ENCODE measurements around the gene BCDIN3D. TPM values are rescaled to one million over a fixed set of nuclear protein-coding genes. Genes with fewer than 3 reads are reported as not detected.

The BCDIN3D gene
- total and polyA plus RNA-seq, 2 of the 8 experiments (the other 6 are each of a cell fraction or from before 2014, with no cell fraction given), result 1.6 to 2.4 TPM

DNA sequence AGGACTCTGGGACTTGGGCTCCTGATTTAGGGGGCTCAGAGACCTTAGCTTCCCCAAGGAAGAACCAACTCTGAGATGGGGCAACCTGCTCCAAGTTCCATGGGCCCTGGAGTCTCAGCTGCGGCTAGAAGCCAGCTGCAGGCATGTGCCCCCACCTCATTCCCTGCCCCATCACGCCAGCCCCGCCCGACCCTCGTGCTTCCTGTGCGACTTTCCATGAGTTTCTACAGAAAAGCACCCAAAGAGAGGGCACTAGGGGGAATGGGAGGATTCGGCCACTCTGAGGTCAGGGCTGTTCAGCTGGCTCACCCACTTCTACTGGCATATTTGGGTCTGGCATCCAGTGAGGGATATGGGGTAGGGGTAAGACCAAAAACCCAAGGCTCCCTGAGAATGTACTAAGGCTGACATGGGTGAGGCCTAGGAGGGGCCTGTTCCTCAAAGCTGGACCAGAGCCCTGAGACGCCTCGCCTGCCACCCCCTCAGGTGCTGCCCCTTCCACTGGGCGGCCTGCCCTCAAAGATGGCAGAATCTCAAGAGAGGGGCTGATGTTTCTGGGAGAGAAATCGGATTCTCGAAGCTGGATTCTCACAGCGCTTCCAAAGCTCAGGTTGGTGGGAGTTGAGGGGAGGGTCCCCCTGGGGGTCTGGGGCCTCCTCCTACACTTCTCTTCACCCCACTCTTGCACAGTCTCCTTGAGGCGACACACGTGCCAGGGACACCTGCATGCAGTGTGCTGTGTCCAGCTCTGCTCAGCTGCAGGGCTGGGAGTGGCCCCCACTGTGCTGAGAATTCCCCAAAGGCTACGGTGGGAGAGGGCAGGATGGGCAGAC is 38.7 kb upstream of the BCDIN3D start:
- Histone ChIP-seq H3K79me1 (ENCODE audit: low read depth, low read length) (no peaks in the 10 kb centered on the region; the same call in 1 of the 2 replicates), H3K27me3 (replicated peaks in 1 of 4; ENCODE audit: control insufficient read depth in 3 of 4, extremely low read depth in 1 of 4, insufficient read depth in 3 of 4, low read length in 3 of 4) (no peaks in the 10 kb centered on the region; a peak in 1 of 7 replicates), H3K18ac (ENCODE audit: extremely low read depth, low read length) (no peak overlapping the region; the same call in 1 of the 2 replicates), H3K36me3 (ENCODE audit: control insufficient read depth in 2 of 4, insufficient read depth in 4 of 4, low read length in 3 of 4) (no peaks in the 10 kb centered on the region), H3K4me1 (replicated peaks in 1 of 4; ENCODE audit: control insufficient read depth in 3 of 4, insufficient read depth in 4 of 4, low read length in 3 of 4) (peaks cover 0 to 25% (median 13%) of the 10 kb centered on the region in 4 experiments; a peak in 6 of 7 replicates), H3K14ac (ENCODE audit: insufficient read length) (no peak overlapping the region), H3K4me2 (ENCODE audit: insufficient read depth in 1 of 2, low read depth in 2 of 2, low read length in 2 of 2) (0 out of 4 replicates have a peak overlapping the region, but pooled peaks of 1 of the 2 experiments have one; percentile 25), H2BK5ac (ENCODE audit: low read depth, low read length) (no peak overlapping the region), H3K23ac (ENCODE audit: insufficient read length) (no peak overlapping the region), H3K4me3 (ENCODE audit: extremely low read depth in 1 of 4, insufficient read depth in 2 of 4, low read depth in 3 of 4, low read length in 4 of 4) (no peak overlapping the region), H2AK5ac (ENCODE audit: low read depth, low read length) (no peak overlapping the region), H3K23me2 (ENCODE audit: low read depth, low read length) (peaks cover 3% of the 10 kb centered on the region; the same call in 1 of the 2 replicates), H4K8ac (ENCODE audit: extremely low read depth, insufficient read depth, low read length) (no peak overlapping the region), H2BK12ac (ENCODE audit: low read depth, low read length) (no peak overlapping the region; the same call in 1 of the 2 replicates), H3K9me3 (ENCODE audit: insufficient read depth in 2 of 2, low read depth in 1 of 2, low read length in 1 of 2) (peaks cover 0 to 7% of the 10 kb centered on the region in 2 experiments; a peak in 1 of 4 replicates), H3K9ac (replicated peaks in 1 of 4; ENCODE audit: extremely low read depth in 1 of 4, low read depth in 3 of 4, low read length in 3 of 4) (no peak overlapping the region), H4K20me1 (replicated peaks in 1 of 2; ENCODE audit: control insufficient read depth in 1 of 2, insufficient read depth in 2 of 2, low read length in 2 of 2) (peaks cover 0 to 15% of the 10 kb centered on the region in 2 experiments), H2BK120ac (replicated peaks; ENCODE audit: low read depth, low read length) (no peak overlapping the region), H2AFZ (ENCODE audit: low read length) (no peak overlapping the region), H3K4ac (replicated peaks; ENCODE audit: insufficient read length, low read depth, low read length) (no peak overlapping the region), H4K91ac (replicated peaks; ENCODE audit: insufficient read length, low read length) (no peak overlapping the region), H3K27ac (ENCODE audit: low read depth, low read length) (no peak overlapping the region), H2BK15ac (ENCODE audit: low read length) (no peak overlapping the region), H3K79me2 (ENCODE audit: control insufficient read depth in 1 of 2, insufficient read depth in 2 of 2, low read length in 2 of 2) (no peaks in the 10 kb centered on the region), H3K56ac (replicated peaks; ENCODE audit: insufficient read length, low read depth, low read length) (no peak overlapping the region), H4K5ac (ENCODE audit: insufficient read length, low read depth, low read length) (peak overlapping the region; percentile 51), H2BK20ac (ENCODE audit: low read length) (no peak overlapping the region)
- ChIA-PET POLR2A (ENCODE audit: partially characterized antibody) (interaction anchor here (0.6 to 2.8 kb wide), 2 partner anchors 9 to 113 kb away, joined by 3 to 8 read pairs; no protein-coding TSS in a partner anchor), CTCF (ENCODE audit: partially characterized antibody) (interaction anchor here (0.7 to 5.0 kb wide), 11 partner anchors 8 to 119 kb away, joined by 3 to 35 read pairs (median 4); no protein-coding TSS in a partner anchor)
- 89% methylated on average over 11 of the region's 16 CpGs; no CpG with 5 or more reads in 1 of the 2 experiments for WGBS, 2 experiments (ENCODE audit: extremely low coverage in 1 of 2, insufficient coverage in 1 of 2, insufficient read length in 1 of 2, insufficient replicate concordance in 2 of 2, low coverage in 1 of 2, low lambda C conversion rate in 2 of 2, missing lambda C conversion rate in 1 of 2)
- no peak for TF ChIP-seq EZH2 (IDR thresholded peaks at IDR 0.05; ENCODE audit: low read depth, low read length, severe bottlenecking)
- no peak for TF ChIP-seq EGR1 (IDR thresholded peaks at IDR 0.05; ENCODE audit: borderline replicate concordance, low read depth, low read length)
- no peak for DNase-seq (ENCODE audit: low read depth in 1 of 2, low spot score in 2 of 2)
- no peak for FAIRE-seq

Data from H1 (cell line).